GM19023 (cell line): Measurements from ENCODE around the gene TRPM6.
A peak's percentile ranks its signal among the peaks of the same experiment; 100 is the strongest.

Experiments
- ATAC-seq: cut with Tn5 transposase; IDR thresholded peaks from one replicate; pipeline ENCODE4 v1.9.1; 2021; ENCODE audit warnings: mild to moderate bottlenecking, moderate library complexity; ENCODE audit not compliant: unreplicated experiment

TRPM6 gene

DNA sequence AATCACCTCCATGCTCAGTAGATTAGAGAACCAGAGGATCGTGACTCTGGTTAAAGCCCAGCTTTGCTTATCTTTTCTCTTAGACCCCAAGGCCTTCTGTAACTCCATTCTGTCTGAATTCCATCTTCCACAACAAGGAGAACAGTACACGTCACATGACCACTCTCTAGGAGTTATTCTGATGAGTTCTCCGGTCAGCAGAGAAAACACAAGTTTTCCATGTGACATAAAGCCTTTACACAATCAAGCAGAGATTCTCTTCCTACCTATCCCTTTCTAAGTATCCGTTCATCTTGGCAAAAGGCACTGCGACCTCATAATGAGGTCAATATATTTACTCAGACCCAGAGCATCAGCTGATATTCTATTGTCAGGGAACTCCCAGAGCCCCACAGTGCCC, 112.3 kb downstream of the TRPM6 start:
- ATAC-seq: no peak

DNA sequence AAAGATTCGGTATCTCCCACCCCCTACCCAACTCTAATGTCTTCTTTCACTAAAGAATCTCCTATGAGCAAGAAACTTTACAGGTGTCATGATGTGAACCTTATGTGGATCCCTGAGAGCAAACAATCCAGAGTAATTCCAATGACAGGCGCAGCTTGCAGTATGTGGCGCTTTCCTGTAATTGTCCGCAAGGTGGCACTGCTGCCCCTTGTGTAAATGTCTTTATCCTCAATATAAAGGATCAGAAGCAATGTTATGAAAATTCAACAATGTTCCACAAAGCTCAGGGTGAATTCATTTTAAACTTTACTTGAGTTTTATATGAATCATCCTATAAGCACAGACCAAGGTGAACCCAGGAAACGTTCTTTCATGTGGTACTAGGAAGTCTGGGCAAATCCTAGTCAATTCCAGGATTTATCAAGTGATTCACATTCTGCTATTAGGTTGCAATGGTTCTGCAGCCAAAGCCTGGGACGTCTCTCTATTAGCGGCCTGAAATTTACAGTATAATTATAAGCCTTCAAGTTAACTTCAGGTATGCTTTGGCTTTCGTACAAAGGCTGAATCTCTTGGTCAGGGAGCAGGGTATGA, 113.7 kb downstream of the TRPM6 start:
- ATAC-seq: peak; percentile 49

DNA sequence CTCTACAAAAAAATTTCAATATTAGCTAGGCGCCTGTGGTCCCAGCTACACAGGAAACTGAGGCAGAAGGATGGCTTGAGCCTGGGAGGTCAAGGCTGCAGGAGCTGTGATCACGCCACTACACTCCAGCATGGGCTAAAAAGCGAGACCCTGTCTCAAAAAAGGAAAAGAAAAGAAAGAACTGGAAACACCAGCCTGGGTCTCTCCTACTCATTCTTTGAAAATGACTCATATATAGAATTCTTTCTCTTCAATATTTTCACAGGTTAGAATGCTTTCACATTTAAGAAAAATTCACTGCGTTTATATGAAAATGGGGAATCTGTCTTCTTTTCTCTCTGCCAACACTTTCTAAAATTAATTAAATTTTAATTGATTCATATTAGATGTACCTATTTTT, 115.6 kb downstream of the TRPM6 start:
- ATAC-seq: no peak

DNA sequence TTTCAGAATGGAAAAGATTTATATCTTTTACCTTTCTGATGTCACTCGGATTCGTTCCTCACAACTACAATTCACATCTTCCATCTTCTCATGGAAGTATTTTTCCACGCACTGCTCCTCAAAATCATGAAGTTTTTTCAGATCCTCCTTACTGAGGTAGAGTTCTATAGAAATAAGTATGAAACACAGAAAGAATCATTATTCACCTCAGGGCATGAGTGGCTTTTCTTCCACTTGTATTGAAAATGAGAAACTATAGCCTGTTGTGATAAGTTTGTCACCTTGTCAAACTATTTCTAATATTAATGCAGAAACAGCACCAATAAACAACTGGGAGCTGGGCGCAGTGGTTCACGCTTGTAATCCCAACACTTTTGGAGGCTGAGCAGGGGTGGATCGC, 116.0 kb downstream of the TRPM6 start:
- ATAC-seq: no peak

DNA sequence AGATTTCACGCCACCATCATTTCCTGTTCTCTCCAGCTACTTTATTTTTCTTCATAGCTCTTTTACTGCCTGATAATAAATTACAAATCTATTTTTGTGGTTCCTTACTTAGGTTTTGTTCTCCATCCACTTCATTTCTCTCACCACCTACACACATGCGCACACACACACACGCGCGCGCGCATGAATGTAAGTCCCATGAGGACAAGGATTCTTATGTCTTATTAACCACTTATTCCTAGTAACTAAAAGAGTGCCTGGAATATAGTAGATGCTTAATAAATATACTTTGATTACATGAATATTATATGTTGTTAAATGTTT, 116.5 kb downstream of the TRPM6 start:
- no peak for ATAC-seq

DNA sequence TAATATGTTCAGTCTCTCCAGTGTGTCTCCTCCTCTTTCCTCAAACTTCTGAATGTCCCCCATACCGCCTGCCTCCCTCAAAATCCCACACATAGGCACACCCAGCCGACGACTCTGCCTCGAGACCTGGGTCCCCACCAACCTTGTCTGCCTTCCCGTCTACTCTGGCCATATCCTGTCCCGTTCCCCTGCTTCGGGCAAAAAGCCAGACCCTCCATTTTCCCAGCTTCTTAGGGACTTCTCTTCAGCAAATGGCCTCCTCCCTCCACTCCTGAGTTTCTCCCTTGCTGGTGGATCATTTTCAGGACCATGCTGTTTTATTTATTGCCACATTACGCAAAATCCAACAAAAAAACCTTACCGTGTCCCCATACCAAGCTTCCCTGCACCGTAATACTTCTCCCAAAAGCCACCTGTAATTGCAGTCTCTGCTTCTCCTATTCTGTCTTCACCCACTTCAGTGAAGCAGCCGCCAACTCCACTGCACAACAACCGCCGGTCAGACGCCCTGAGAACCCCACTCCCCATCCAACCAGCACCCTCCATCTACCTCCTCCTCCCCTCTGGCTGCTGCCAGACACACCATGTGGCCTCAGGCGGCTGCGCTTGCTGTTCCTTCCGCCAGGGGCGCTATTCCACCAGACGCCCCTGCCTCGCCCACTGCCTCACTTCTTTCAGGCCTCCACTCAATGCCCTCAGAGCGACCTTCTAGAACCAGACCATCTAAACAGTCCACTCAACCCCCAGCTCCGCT, 117.0 kb downstream of the TRPM6 start:
- peak; percentile 73 for ATAC-seq

DNA sequence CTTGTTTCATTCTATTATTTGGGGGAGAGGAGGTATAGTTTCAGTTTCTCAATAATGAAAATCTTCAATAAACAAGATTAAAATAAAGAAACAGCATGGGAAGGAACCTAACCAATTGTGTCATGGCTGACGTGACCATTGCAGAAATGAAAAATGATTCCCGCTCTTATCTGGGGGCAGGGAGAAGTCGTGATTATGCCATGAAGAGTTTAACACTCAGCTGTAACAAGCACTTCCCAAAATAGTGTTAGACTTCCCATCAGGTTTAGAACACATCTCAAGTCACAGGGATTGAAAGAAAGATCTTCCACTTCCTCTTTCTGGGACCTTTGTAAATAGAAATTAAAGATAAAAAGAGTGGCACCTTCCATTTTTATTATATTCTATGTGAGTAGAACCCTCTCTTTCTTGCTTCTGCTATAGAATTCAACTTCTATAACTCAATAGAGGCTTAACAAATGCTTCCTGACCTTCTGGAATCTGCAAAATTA, 122.2 kb downstream of the TRPM6 start:
- ATAC-seq: no peak

DNA sequence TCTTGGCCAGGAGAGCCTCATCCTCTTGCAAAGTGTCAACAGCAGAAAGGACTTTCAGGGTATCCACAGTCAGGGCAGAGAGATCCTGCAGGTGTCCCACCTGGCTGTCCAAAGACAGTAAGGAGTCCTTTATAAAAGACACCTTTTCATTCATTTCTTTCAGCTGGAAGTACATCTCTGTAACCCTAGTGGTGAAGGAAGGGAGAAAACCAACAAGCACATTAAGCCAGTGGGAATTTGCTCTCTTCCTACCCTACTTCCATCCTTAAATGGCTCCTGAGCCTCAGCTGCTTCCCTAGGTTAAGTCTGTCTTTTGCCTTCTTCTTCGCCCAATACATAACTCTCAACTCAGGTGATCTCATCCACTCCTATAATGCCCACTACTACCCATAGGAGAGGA, 124.8 kb downstream of the TRPM6 start:
- no peak for ATAC-seq

DNA sequence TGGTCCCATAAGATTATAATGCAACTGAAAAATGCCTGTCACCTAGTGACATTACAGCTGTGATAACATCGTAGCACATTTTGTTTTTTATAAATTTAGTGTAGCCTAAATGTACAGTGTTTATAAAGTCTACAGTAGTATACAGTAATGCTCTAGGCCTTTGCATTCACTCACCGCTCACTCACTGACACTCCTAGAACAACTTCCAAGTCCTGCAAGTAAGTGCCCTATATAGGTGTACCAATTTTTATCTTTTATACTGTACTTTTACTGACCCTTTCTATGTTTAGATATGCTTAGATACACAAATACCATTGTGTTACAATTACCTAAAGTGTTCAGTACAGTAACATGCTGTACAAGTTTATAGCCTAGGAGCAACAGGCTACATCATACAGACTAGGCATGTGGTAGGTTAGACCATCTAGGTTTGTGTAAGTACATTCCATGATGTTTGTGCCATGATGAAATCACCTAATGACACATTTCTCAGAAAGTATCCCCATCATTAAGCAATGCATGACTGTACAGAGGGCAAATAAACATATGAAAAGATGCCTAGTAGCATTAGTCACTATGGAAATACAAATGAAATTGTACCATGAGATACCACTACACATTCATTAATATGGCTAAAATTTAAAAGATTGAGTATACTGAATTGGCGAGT, 127.6 kb downstream of the TRPM6 start:
- no peak for ATAC-seq

DNA sequence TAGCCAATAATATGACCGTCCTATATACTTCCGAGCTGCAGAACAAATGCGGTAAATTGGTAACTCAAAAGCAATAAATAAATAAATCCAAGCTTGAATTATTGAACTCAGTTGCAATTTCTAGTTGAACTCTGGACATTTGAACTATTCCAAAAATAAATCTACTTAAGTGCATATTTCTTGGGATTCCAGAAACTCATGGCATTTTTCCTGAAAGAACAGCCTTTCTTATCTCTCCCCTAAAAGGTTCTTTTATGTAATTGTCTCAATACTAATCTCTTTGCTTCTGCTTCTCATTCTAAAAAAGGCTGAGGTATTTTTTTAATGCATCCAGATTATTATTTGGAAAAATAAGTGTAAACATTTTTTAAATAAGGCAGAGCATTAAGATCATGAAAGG, 131.7 kb downstream of the TRPM6 start:
- ATAC-seq: no peak

DNA sequence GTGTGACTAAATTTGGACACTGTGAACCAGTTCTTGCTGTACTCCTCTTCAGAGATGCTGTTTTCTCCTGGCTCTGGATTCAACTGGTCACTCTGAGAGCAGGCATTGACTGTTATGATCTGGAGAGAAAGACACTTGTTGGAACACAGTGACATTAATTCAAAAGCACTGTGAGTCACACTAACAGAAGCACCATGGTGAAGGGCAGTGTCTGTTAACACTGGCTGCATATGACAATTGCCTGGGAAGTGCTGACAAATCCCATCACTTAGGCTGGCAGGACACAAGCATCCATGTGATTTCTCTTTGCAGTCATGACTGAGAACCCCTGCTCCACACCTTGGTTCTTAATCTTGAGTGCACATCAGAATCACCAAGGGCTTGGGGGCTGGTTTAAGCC, 132.4 kb downstream of the TRPM6 start:
- ATAC-seq: no peak

DNA sequence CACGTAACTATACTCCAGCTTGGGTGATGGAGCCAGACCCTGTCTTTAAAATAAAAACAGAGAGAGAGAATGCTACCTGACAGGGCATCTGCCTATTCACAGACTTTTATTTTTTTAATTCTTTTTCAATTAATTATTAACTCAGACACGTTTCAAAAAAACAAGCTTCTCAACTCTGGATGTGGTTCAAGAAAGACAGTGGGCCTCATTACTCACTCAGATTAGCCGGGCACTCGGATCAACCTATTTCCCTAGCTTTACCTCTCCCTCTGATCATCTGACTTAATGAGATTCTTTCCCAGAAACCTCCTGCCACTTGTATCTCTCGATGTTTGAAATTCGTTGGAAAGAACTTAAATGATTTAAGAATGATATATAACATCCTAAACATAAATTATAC, 134.1 kb downstream of the TRPM6 start:
- ATAC-seq: no peak

DNA sequence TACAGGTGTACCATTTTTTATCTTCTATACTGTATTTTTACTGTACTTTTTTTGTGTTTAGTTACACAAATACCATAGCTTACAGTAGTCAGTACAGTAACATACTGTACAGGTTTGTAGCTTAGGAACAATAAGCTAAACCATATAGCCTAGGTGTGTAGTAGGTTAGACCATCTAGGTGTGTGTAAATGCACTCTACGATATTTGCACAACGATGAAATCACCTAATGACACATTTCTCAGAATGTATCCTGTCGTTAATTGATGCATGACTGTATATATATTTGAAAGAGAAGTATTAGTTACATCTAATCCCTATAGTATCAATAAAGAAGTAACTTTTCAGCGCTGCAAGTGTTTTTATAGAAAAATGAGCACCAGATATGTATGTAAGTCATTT, 138.8 kb downstream of the TRPM6 start:
- no peak for ATAC-seq

DNA sequence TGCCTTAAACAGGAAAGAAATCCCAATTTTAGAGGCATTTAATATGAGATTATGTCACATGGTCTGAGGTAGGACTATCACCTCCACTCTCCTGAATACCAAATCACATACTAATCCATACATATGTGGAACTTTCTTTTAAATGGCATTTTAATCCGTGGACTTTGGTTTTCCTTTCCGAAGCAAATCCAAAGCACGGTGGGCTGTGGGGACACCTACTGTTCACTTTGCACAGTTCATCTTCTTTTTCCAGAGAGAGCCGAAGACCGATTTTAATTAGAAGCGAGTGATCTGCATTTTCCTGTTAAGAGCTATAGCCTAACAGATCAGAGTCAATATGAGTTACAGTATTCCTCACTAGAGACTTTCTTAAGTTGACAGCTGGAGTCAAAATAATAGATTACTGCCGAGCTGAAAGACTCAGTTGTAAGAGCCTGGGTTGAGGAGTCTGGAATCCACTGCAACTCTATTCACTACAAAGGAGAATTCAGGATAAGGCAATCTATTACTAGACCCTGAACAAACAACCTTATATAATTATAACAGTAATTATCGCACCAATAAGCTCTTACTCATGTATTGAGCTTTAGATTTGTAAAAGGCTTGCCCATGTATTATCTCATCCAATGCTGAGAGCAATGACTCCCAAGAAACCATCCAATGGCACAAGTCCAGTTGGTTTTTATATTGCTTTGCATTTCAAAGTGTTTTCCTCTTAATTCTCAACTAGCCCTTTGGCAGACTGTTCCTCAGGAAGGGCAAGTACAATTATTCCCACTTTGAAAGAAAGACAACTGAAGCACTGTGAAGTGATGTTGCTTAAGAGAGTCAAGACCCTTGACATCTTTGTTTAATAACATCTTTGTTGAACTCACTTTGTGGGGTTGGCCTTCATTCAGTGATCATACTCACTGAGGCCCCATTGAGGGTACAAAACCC, 144.7 kb downstream of the TRPM6 start:
- no peak for ATAC-seq

DNA sequence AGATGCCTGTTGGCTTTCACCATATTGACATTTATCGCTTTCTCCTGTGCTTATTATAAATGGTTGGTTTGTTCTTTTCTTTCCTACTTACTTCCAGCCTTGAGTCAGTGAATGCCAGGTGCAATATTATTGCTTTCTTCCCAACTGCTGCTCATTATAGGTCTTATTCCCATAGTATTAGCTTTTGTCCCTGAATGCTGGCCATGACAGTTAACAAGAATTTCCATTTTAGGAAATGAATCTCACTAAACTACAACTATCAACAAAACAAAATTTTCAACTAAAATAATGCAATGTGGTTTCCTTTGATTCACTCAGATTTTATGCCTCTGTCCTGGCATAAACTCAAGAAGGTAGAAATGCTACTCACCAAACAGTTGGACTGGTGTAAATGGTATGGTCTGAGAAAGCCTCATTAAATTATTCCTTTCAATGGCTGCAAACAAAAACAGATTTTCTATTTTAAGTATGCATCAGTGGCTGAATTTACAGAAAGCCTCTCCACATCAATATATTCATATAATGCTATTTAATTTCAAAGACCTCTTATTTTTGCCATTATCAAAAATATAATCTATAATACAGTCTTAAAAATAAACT, 145.4 kb downstream of the TRPM6 start:
- ATAC-seq: no peak

DNA sequence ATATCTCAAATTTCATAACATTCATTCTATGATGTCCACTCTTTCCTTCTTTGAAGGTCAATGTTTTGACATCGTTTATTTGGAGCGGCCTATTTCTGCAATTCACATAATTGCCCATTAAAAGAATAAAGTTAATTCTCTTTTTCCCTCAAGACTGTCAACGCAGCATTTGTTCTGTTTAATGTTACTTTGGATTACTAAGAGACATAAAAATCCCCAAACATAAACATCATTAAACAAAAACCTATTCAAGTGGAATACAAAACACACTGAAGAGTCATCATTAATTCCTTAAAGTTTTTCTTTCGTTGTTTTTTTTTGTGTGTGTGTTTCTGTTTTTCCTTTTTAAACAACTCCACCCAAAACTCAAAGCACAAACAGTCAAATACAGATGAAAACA, 151.1 kb downstream of the TRPM6 start:
- ATAC-seq: no peak

DNA sequence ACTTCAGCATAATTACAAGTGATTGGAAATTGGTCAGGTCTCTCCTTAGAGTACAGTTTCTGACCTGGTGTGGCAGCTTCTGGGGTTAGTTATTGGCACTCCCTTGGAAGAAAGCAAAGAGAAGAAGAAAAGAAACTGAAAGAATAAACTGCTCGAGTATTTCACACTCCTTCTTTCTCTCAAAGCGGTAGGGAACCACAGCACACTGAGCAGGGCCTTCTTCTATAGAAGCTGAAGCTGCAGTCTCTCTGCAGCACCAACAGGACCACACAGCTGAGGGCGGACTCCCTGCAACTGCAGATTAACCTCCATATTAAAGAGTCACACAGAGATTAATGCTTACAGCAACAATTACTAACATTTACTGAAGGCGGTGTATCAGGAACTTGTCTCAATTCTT, 152.0 kb downstream of the TRPM6 start:
- no peak for ATAC-seq

DNA sequence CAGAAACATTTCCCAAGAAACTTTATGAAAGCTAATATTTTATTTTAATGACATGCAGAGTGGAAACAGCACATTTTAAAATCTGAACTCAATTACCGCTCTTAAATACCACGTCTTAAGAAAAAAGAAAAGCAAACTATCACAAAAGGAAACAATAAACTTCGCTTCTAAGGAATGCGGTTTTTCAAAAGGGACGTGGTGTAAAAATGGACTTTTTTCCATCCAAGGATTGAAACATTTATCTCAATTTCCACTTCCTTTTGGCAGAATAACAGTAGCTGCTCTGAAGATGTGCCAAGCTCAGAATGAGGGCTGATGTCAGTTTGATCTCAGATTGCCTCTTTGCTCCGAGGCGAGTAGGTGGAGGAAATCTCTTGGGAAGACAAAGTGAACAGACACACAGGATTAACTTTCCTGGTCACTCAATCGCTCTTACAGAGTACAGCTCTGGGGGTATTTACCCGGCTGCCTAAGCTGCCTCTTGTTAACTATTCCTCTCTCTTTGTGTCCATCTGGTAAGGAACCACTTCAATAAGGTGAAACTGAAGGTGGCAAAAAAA, 158.5 kb downstream of the TRPM6 start:
- ATAC-seq: no peak

DNA sequence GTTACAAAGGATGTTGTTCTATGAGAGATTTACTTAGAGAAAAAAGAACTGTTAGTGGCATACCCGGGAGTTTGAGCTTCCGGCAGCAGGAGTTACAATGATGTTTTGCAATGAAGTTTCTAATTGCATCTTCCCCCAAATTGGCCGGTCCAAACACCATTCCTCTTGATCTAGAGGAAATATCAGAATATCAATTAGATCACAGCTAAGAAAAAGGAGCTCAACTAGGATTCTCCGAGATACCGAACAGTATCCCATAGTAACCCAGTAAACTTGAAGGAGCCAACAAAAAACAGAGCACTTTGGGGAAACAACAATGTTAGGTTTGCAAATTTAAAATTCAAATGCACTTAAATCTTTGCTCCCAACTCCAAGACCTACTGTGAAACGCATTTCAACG, 159.5 kb downstream of the TRPM6 start:
- no peak for ATAC-seq

DNA sequence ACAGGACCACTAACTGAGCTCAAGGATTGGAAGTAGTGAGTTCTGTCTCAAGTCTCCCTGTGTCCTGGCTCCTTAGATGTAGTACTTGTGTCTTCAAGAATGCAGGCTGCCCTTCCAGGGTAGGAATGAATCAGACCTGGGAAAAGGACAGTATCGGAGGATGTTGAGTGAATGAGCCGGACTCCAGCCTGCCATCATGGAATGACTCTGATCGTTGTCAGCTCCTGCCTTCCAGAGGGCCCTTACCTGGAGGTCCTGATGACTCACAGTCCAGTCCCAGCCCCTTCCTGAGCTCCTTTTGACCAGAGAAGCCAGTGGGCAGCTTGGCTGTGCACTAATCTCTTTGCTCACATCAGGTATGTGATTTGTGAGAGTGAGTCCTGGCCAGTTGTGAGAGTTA, 161.1 kb downstream of the TRPM6 start:
- no peak for ATAC-seq

DNA sequence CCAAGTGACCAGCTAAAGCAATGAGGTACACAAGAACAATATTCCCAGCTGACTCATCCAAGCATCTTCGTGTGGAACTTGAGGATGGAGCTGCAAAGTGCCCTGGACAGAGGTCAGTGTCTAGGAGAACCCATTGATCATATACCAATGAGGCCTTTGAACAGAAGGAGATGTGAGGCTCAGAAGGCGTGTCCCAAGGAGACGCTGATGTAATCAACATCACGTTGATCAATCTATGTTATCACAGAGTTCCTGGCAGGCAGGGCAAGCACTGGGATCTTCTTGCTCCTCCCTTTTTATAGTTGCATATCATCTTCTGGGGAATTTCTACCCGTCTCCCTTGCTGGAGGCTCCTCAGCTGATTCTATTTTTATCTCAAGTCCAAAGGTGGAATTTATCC, 163.4 kb downstream of the TRPM6 start:
- ATAC-seq: no peak
